Liver (tissue), 3 donors: ENCODE results near the gene CCDC15.

Source experiments
- ATF3 ChIP-seq: IDR thresholded peaks from 2 replicates; pipeline ENCODE4 v1.6.1; 2016; ENCODE audit warnings: antibody characterized with exemption
- CTCF ChIP-seq: fragments of 150-350 bp; IDR thresholded peaks from 2 replicates; pipeline ENCODE4 v1.5.1; 2017; ENCODE audit warnings: improper control_type of control experiment, low read depth, low read length; ENCODE audit not compliant: missing input control
- EGR1 ChIP-seq, 2 donors: IDR thresholded peaks; 2 replicates each; pipeline ENCODE4 v1.6.1; 2016 to 2018; ENCODE audit warnings: antibody characterized with exemption in 2 of 2, low read depth in 2 of 2
- FOXA1 ChIP-seq: IDR thresholded peaks from 2 replicates; pipeline ENCODE4 v1.6.1; 2016; ENCODE audit warnings: antibody characterized with exemption
- GABPA ChIP-seq, 2 donors: IDR thresholded peaks in 1 of 2; conservative IDR thresholded peaks in 1 of 2; 2 replicates each; pipeline ENCODE4 v1.6.1; 2016; ENCODE audit warnings: antibody characterized with exemption in 2 of 2, mild to moderate bottlenecking in 1 of 2, moderate library complexity in 1 of 2
- JUND ChIP-seq, 2 donors: IDR thresholded peaks; 2 replicates each; pipeline ENCODE4 v1.6.1; 2016; ENCODE audit warnings: antibody characterized with exemption in 2 of 2
- MAX ChIP-seq: IDR thresholded peaks from 2 replicates; pipeline ENCODE4 v1.6.1; 2016; ENCODE audit warnings: antibody characterized with exemption
- RAD21 ChIP-seq, 2 donors: IDR thresholded peaks; 2 replicates each; pipeline ENCODE4 v1.6.1; 2016; ENCODE audit warnings: antibody characterized with exemption in 2 of 2, mild to moderate bottlenecking in 2 of 2
- REST ChIP-seq: IDR thresholded peaks from 2 replicates; pipeline ENCODE4 v1.6.1; 2016; ENCODE audit warnings: antibody characterized with exemption, mild to moderate bottlenecking
- SP1 ChIP-seq: IDR thresholded peaks from 2 replicates; pipeline ENCODE4 v1.6.1; 2018; ENCODE audit warnings: antibody characterized with exemption, mild to moderate bottlenecking
- TAF1 ChIP-seq: conservative IDR thresholded peaks from 2 replicates; pipeline ENCODE4 v1.6.1; 2016; ENCODE audit warnings: antibody characterized with exemption, mild to moderate bottlenecking
- YY1 ChIP-seq: IDR thresholded peaks from 2 replicates; pipeline ENCODE4 v1.6.1; 2016; ENCODE audit warnings: antibody characterized with exemption, mild to moderate bottlenecking
- ZBTB33 ChIP-seq: IDR thresholded peaks from 2 replicates; pipeline ENCODE4 v1.6.1; 2016; ENCODE audit warnings: antibody characterized with exemption
- donor health status: healthy.
- donor health status: healthy.

- no peak for TF ChIP-seq CTCF
- peak; percentile 72 for TF ChIP-seq FOXA1
- peak; percentile 74 for TF ChIP-seq YY1
- TF ChIP-seq GABPA (IDR thresholded peaks at IDR 0.05 in 1 of 2, conservative IDR thresholded peaks at IDR 0.05 in 1 of 2) = peak in 1 of 2 donors; percentile 38
- peak in 1 of 2 donors; percentile 45 for TF ChIP-seq RAD21 (IDR thresholded peaks at IDR 0.05)
- TF ChIP-seq TAF1 = no peak
- TF ChIP-seq ATF3 = peak; percentile 87
- peak; percentile 75 for TF ChIP-seq MAX
- TF ChIP-seq SP1 = peak; percentile 81
- TF ChIP-seq ZBTB33 = peak; percentile 51
- peak; percentile 57 for TF ChIP-seq REST
- peak in 1 of 2 donors; percentile 60 for TF ChIP-seq EGR1 (IDR thresholded peaks at IDR 0.05; ENCODE audit: low read depth in 2 of 2)
- peak; percentile 70 to 86 for TF ChIP-seq JUND (IDR thresholded peaks at IDR 0.05)
Observed at GRCh38 chr11:124934862-124935547, 19.0 kb upstream of the CCDC15 start.
